Suprapubic skin (tissue), 4 donors: ENCODE data around the gene WTIP. TPM values are rescaled to one million over a fixed set of nuclear protein-coding genes. Genes with fewer than 3 reads are reported as not detected.
"Not testable (repeated sequence)": the region's sequence is repeated elsewhere in the genome, so short reads cannot be mapped to it uniquely, and the experiment has no call there.

Experiments used
- DNase-seq, 2 donors: peaks; one replicate each; pipeline ENCODE4 v3.0.0-alpha.2; 2019; ENCODE audit warnings: low spot score in 2 of 2
- H3K27ac ChIP-seq: fragments of 200-600 bp; sonication (generic); one replicate; pipeline ENCODE4 v1.5.1; 2019
- H3K27me3 ChIP-seq: fragments of 200-600 bp; sonication (generic); one replicate; pipeline ENCODE4 v1.5.1; 2019
- H3K36me3 ChIP-seq: fragments of 200-600 bp; sonication (generic); one replicate; pipeline ENCODE4 v1.5.1; 2019
- H3K4me1 ChIP-seq: fragments of 200-600 bp; sonication (generic); one replicate; pipeline ENCODE4 v1.5.1; 2019
- H3K4me3 ChIP-seq: fragments of 200-600 bp; sonication (generic); one replicate; pipeline ENCODE4 v1.5.1; 2019; ENCODE audit warnings: mild to moderate bottlenecking
- H3K9me3 ChIP-seq: fragments of 200-600 bp; sonication (generic); one replicate; pipeline ENCODE4 v1.5.1; 2019
- CTCF ChIP-seq, 2 donors: fragments of 200-600 bp in 1 of 2; fragments of 450-650 bp in 1 of 2; sonication (generic) in 1 of 2; IDR thresholded peaks; one replicate each; pipeline ENCODE4 v1.5.1; 2016 to 2019; ENCODE audit warnings: antibody characterized with exemption in 2 of 2, mild to moderate bottlenecking in 1 of 2, moderate library complexity in 1 of 2
- EP300 ChIP-seq: sonication (generic); formaldehyde crosslinking; IDR thresholded peaks from one replicate; pipeline ENCODE4 v1.6.1; 2017; ENCODE audit warnings: antibody characterized with exemption
- POLR2A ChIP-seq, 2 donors: fragments of 450-650 bp; IDR thresholded peaks; one replicate each; pipeline ENCODE4 v1.6.1; 2017; ENCODE audit warnings: antibody characterized with exemption in 2 of 2, mild to moderate bottlenecking in 2 of 2, moderate library complexity in 2 of 2
- POLR2AphosphoS5 ChIP-seq, 3 donors: sonication (generic); formaldehyde crosslinking; IDR thresholded peaks; one replicate each; pipeline ENCODE4 v1.6.1; 2017; ENCODE audit warnings: antibody characterized with exemption in 3 of 3
- WGBS: methylation state at CpG from one replicate; pipeline ENCODE4 v1.1.5; 2018; 5-methylcytosine and 5-hydroxymethylcytosine counted together
- total RNA-seq, 4 donors: library from RNA; depleted of rRNA; stranded (reverse); fragments of >200 nt; gene quantifications; one replicate each; pipeline ENCODE4 v1.1.0, GENCODE V29; 2016

The WTIP gene
- total RNA-seq, 4 donors from 2014 or later = 8.7 to 15.7 (median 12.5) TPM

GRCh38 chr19:34461375-34462100 is 20.0 kb upstream of the WTIP start:
- WGBS = 87% methylated on average over 5 of the region's 5 CpGs
- H3K9me3 ChIP-seq = no peaks in the 10 kb centered on the region
- no peak for DNase-seq
- H3K27ac ChIP-seq = no peak overlapping the region
- TF ChIP-seq CTCF (IDR thresholded peaks at IDR 0.05) (no peak), POLR2A (IDR thresholded peaks at IDR 0.05) (no peak), POLR2AphosphoS5 (IDR thresholded peaks at IDR 0.05) (no peak), EP300 (no peak)
- H3K4me3 ChIP-seq = no peak overlapping the region
- H3K27me3 ChIP-seq = no peaks in the 10 kb centered on the region
- H3K36me3 ChIP-seq = peaks cover 79% of the 10 kb centered on the region
- no peaks in the 10 kb centered on the region for H3K4me1 ChIP-seq

- H3K27me3 ChIP-seq, H3K4me1 ChIP-seq, H3K27ac ChIP-seq, H3K9me3 ChIP-seq, DNase-seq, H3K4me3 ChIP-seq: not testable (repeated sequence)
- 95% methylated on average over 4 of the region's 4 CpGs for WGBS
- peaks cover 99% of the 10 kb centered on the region for H3K36me3 ChIP-seq
These were observed 16.8 kb upstream of the WTIP start for GRCh38 chr19:34464785-34465184.

- no peaks in the 10 kb centered on the region for H3K9me3 ChIP-seq
- peaks cover 8% of the 10 kb centered on the region for H3K4me1 ChIP-seq
- 78% methylated on average over 1 of the region's 1 CpG for WGBS
- H3K36me3 ChIP-seq = peaks cover 94% of the 10 kb centered on the region
- no peak overlapping the region for H3K4me3 ChIP-seq
- no peak for TF ChIP-seq EP300
- TF ChIP-seq POLR2AphosphoS5 (IDR thresholded peaks at IDR 0.05) = no peak
- no peak for TF ChIP-seq CTCF (IDR thresholded peaks at IDR 0.05)
- TF ChIP-seq POLR2A (IDR thresholded peaks at IDR 0.05) = no peak
- no peak for DNase-seq
- H3K27me3 ChIP-seq = no peaks in the 10 kb centered on the region
- no peak overlapping the region for H3K27ac ChIP-seq
These were observed 13.1 kb upstream of the WTIP start for GRCh38 chr19:34468409-34468808.

GRCh38 chr19:34469026-34469425 is 12.5 kb upstream of the WTIP start:
- not testable (repeated sequence) for DNase-seq, H3K4me1 ChIP-seq, H3K4me3 ChIP-seq, H3K9me3 ChIP-seq, H3K27ac ChIP-seq, H3K27me3 ChIP-seq
- WGBS = 94% methylated on average over 5 of the region's 5 CpGs
- peaks cover 88% of the 10 kb centered on the region for H3K36me3 ChIP-seq

GRCh38 chr19:34471906-34472700 is 9.5 kb upstream of the WTIP start:
- no peak overlapping the region for H3K27ac ChIP-seq
- H3K4me3 ChIP-seq = no peak overlapping the region
- H3K9me3 ChIP-seq = no peaks in the 10 kb centered on the region
- 48% methylated on average over 8 of the region's 8 CpGs for WGBS
- H3K36me3 ChIP-seq = peaks cover 59% of the 10 kb centered on the region
- no peaks in the 10 kb centered on the region for H3K27me3 ChIP-seq
- peaks cover 22% of the 10 kb centered on the region for H3K4me1 ChIP-seq
- TF ChIP-seq POLR2AphosphoS5 (IDR thresholded peaks at IDR 0.05) = no peak
- TF ChIP-seq EP300 = no peak
- no peak for TF ChIP-seq CTCF (IDR thresholded peaks at IDR 0.05)
- TF ChIP-seq POLR2A (IDR thresholded peaks at IDR 0.05) = no peak
- peak in 1 of 2 donors; percentile 11 for DNase-seq

GRCh38 chr19:34474233-34474989 is 7.1 kb upstream of the WTIP start:
- H3K27me3 ChIP-seq = no peaks in the 10 kb centered on the region
- 69% methylated on average over 4 of the region's 4 CpGs for WGBS
- H3K4me1 ChIP-seq = peaks cover 22% of the 10 kb centered on the region
- no peak for TF ChIP-seq EP300
- TF ChIP-seq CTCF (IDR thresholded peaks at IDR 0.05) = no peak
- no peak for TF ChIP-seq POLR2AphosphoS5 (IDR thresholded peaks at IDR 0.05)
- TF ChIP-seq POLR2A (IDR thresholded peaks at IDR 0.05) = no peak
- DNase-seq = peak in 1 of 2 donors; percentile 35
- H3K27ac ChIP-seq = no peak overlapping the region
- no peaks in the 10 kb centered on the region for H3K9me3 ChIP-seq
- H3K4me3 ChIP-seq = no peak overlapping the region
- H3K36me3 ChIP-seq = peaks cover 36% of the 10 kb centered on the region
